SJSA1 (cell line): ENCODE data around the gene SMURF1. TPM values are rescaled to one million over a fixed set of nuclear protein-coding genes. Genes with fewer than 3 reads are reported as not detected.

Source experiments
- DNase-seq, 2 experiments: peaks; one replicate each; pipeline ENCODE4 v3.0.0-alpha.2; 2015 to 2020; ENCODE audit warnings: low spot score in 2 of 2, low read depth in 1 of 2
- H3K27ac ChIP-seq: fragments of 250-450 bp; sonication (Bioruptor Pico); 2 replicates; pipeline ENCODE4 v1.5.1; 2020; ENCODE audit warnings: mild to moderate bottlenecking, moderate library complexity
- H3K27me3 ChIP-seq: fragments of 250-450 bp; sonication (Bioruptor Pico); replicated peaks from 2 replicates; pipeline ENCODE4 v1.5.1; 2020; ENCODE audit warnings: mild to moderate bottlenecking, moderate library complexity
- H3K36me3 ChIP-seq: fragments of 250-450 bp; sonication (Bioruptor Pico); 2 replicates; pipeline ENCODE4 v1.5.1; 2020; ENCODE audit warnings: mild to moderate bottlenecking
- H3K4me1 ChIP-seq: fragments of 250-450 bp; sonication (Bioruptor Pico); replicated peaks from 2 replicates; pipeline ENCODE4 v1.6.1; 2021; ENCODE audit warnings: mild to moderate bottlenecking
- H3K4me3 ChIP-seq: fragments of 250-450 bp; sonication (Bioruptor Pico); 2 replicates; pipeline ENCODE4 v1.5.1; 2020; ENCODE audit warnings: mild to moderate bottlenecking
- H3K9me3 ChIP-seq: fragments of 250-450 bp; sonication (Bioruptor Pico); replicated peaks from 2 replicates; pipeline ENCODE4 v1.5.1; 2020; ENCODE audit warnings: mild to moderate bottlenecking
- total RNA-seq: library from RNA; depleted of rRNA; stranded (reverse); fragments of >200 nt; shearing (Covaris generic); gene quantifications from 2 replicates; pipeline ENCODE4 v1.2.3, GENCODE V29; 2014

The SMURF1 gene
- total RNA-seq, 1 experiment from 2014 or later = 20.3 TPM

- H3K27me3 ChIP-seq = no peaks in the 10 kb centered on the region
- peaks cover 97% of the 10 kb centered on the region for H3K36me3 ChIP-seq
- DNase-seq = no peak
- peaks cover 20% of the 10 kb centered on the region for H3K4me1 ChIP-seq
- no peaks in the 10 kb centered on the region; the same call in 1 of the 2 replicates for H3K9me3 ChIP-seq
- H3K4me3 ChIP-seq = no peak overlapping the region
- H3K27ac ChIP-seq = no peak overlapping the region
Measured at GRCh38 chr7:99038086-99038855, 105.6 kb downstream of the SMURF1 start.

- H3K27me3 ChIP-seq = no peaks in the 10 kb centered on the region
- DNase-seq = no peak
- H3K27ac ChIP-seq = no peak overlapping the region
- no peak overlapping the region for H3K4me3 ChIP-seq
- peaks cover 96% of the 10 kb centered on the region for H3K36me3 ChIP-seq
- no peaks in the 10 kb centered on the region; the same call in 1 of the 2 replicates for H3K9me3 ChIP-seq
- peaks cover 12% of the 10 kb centered on the region for H3K4me1 ChIP-seq
Measured at GRCh38 chr7:99037327-99037940, 106.5 kb downstream of the SMURF1 start.

- no peak for DNase-seq
- Histone ChIP-seq H3K9me3 (no peaks in the 10 kb centered on the region; the same call in 1 of the 2 replicates), H3K4me1 (peaks cover 10% of the 10 kb centered on the region), H3K36me3 (peaks cover 96% of the 10 kb centered on the region), H3K4me3 (no peak overlapping the region), H3K27me3 (no peaks in the 10 kb centered on the region), H3K27ac (no peak overlapping the region)
Measured at GRCh38 chr7:99036546-99037111, 107.3 kb downstream of the SMURF1 start.

- H3K4me3 ChIP-seq = no peak overlapping the region
- peaks cover 96% of the 10 kb centered on the region for H3K36me3 ChIP-seq
- no peaks in the 10 kb centered on the region; the same call in 1 of the 2 replicates for H3K9me3 ChIP-seq
- H3K27ac ChIP-seq = no peak overlapping the region
- no peak for DNase-seq
- H3K4me1 ChIP-seq = peaks cover 8% of the 10 kb centered on the region
- H3K27me3 ChIP-seq = no peaks in the 10 kb centered on the region
Measured at GRCh38 chr7:99035723-99036545, 108.0 kb downstream of the SMURF1 start.

- no peaks in the 10 kb centered on the region; the same call in 1 of the 2 replicates for H3K9me3 ChIP-seq
- no peak for DNase-seq
- peaks cover 96% of the 10 kb centered on the region for H3K36me3 ChIP-seq
- H3K4me3 ChIP-seq = no peak overlapping the region
- no peaks in the 10 kb centered on the region; the same call in 1 of the 2 replicates for H3K4me1 ChIP-seq
- no peak overlapping the region for H3K27ac ChIP-seq
- H3K27me3 ChIP-seq = no peaks in the 10 kb centered on the region
Measured at GRCh38 chr7:99034932-99035722, 108.8 kb downstream of the SMURF1 start.

- Histone ChIP-seq H3K4me1 (no peaks in the 10 kb centered on the region), H3K4me3 (no peak overlapping the region), H3K36me3 (peaks cover 98% of the 10 kb centered on the region), H3K27ac (no peak overlapping the region), H3K9me3 (no peaks in the 10 kb centered on the region; the same call in 1 of the 2 replicates), H3K27me3 (no peaks in the 10 kb centered on the region)
- no peak for DNase-seq
Measured at GRCh38 chr7:99033765-99034164, 110.1 kb downstream of the SMURF1 start.

- H3K9me3 ChIP-seq = no peaks in the 10 kb centered on the region; the same call in 1 of the 2 replicates
- no peaks in the 10 kb centered on the region for H3K4me1 ChIP-seq
- DNase-seq = no peak
- no peak overlapping the region for H3K4me3 ChIP-seq
- H3K27ac ChIP-seq = no peak overlapping the region
- H3K27me3 ChIP-seq = no peaks in the 10 kb centered on the region
- H3K36me3 ChIP-seq = peaks cover 98% of the 10 kb centered on the region
Measured at GRCh38 chr7:99032928-99033327, 111.0 kb downstream of the SMURF1 start.

GRCh38 chr7:99031496-99031895 lies 112.4 kb downstream of the SMURF1 start:
- peaks cover 92% of the 10 kb centered on the region for H3K36me3 ChIP-seq

GRCh38 chr7:99030951-99031350 lies 113.0 kb downstream of the SMURF1 start:
- peaks cover 88% of the 10 kb centered on the region for H3K36me3 ChIP-seq
- H3K27me3 ChIP-seq = no peaks in the 10 kb centered on the region
- H3K4me3 ChIP-seq = no peak overlapping the region
- no peaks in the 10 kb centered on the region for H3K4me1 ChIP-seq
- H3K9me3 ChIP-seq = no peaks in the 10 kb centered on the region; the same call in 1 of the 2 replicates
- no peak for DNase-seq
- H3K27ac ChIP-seq = no peak overlapping the region

More at GRCh38 chr7:99031496-99031895, 112.4 kb downstream of the SMURF1 start:
- no peak for DNase-seq
- Histone ChIP-seq H3K27me3 (no peaks in the 10 kb centered on the region), H3K9me3 (no peaks in the 10 kb centered on the region; the same call in 1 of the 2 replicates), H3K4me3 (no peak overlapping the region), H3K4me1 (no peaks in the 10 kb centered on the region), H3K27ac (no peak overlapping the region)

- no peaks in the 10 kb centered on the region for H3K27me3 ChIP-seq
- no peak overlapping the region for H3K4me3 ChIP-seq
- no peak overlapping the region for H3K27ac ChIP-seq
- peaks cover 86% of the 10 kb centered on the region for H3K36me3 ChIP-seq
- DNase-seq = no peak
- H3K4me1 ChIP-seq = no peaks in the 10 kb centered on the region
- no peaks in the 10 kb centered on the region; the same call in 1 of the 2 replicates for H3K9me3 ChIP-seq
Measured at GRCh38 chr7:99030457-99030856, 113.5 kb downstream of the SMURF1 start.

- Histone ChIP-seq H3K9me3 (no peaks in the 10 kb centered on the region; the same call in 1 of the 2 replicates), H3K4me3 (no peak overlapping the region), H3K27me3 (no peaks in the 10 kb centered on the region), H3K27ac (no peak overlapping the region), H3K36me3 (peaks cover 79% of the 10 kb centered on the region), H3K4me1 (no peaks in the 10 kb centered on the region)
- no peak for DNase-seq
Measured at GRCh38 chr7:99029466-99030435, 114.2 kb downstream of the SMURF1 start.
